ENCODE measurements around the gene ANTXR1.

- TF ChIP-seq CTCF (IDR thresholded peaks at IDR 0.05; ENCODE audit: borderline replicate concordance, extremely low read depth, low read length, poor library complexity, severe bottlenecking) (no peak), EZH2 (IDR thresholded peaks at IDR 0.05; ENCODE audit: borderline replicate concordance, low read depth, low read length, severe bottlenecking) (no peak)
These were observed 42.9 kb downstream of the ANTXR1 start for GRCh38 chr2:69055688-69056470.

All from DND-41 (cell line).